ENCODE measurements around the gene SLC2A14.

- TF ChIP-seq CTCF (IDR thresholded peaks at IDR 0.05; ENCODE audit: insufficient read depth, low read length, poor library complexity, severe bottlenecking): no peak
- no peak for TF ChIP-seq EZH2phosphoT487 (conservative IDR thresholded peaks at IDR 0.05; ENCODE audit: low read length)
Observed at GRCh38 chr12:7869137-7869536, 3.6 kb downstream of the SLC2A14 start.
